ENCODE results near the gene MGA.
"Not testable (repeated sequence)": the region's sequence is repeated elsewhere in the genome, so short reads cannot be mapped to it uniquely, and the experiment has no call there.

GRCh38 chr15:41728061-41728460 is 67.9 kb downstream of the MGA start:
- TF ChIP-seq CTCF (IDR thresholded peaks at IDR 0.05; ENCODE audit: poor library complexity); EZH2phosphoT487 (IDR thresholded peaks at IDR 0.05; ENCODE audit: low read depth, severe bottlenecking, unreplicated experiment): not testable (repeated sequence)

All from hepatocyte (in vitro differentiated cells).